NCI-H2081 (cell line): ENCODE measurements around the gene PRIM2.
"Not testable (repeated sequence)": the region's sequence is repeated elsewhere in the genome, so short reads cannot be mapped to it uniquely, and the experiment has no call there.

ENCODE experiments used
- DNase-seq, 2 experiments: peaks; one replicate each; lab custom pipeline; 2025; lab: John Stamatoyannopoulos, UW

Gene PRIM2

GRCh38 chr6:57606331-57606730, 288.9 kb downstream of the PRIM2 start:
- not testable (repeated sequence) for DNase-seq

- not testable (repeated sequence) for DNase-seq
Observed at GRCh38 chr6:57610612-57611011, 293.2 kb downstream of the PRIM2 start.

GRCh38 chr6:57618959-57619358, 301.5 kb downstream of the PRIM2 start:
- not testable (repeated sequence) for DNase-seq

- DNase-seq: not testable (repeated sequence)
Observed at GRCh38 chr6:57631773-57632172, 314.3 kb downstream of the PRIM2 start.

- not testable (repeated sequence) for DNase-seq
Observed at GRCh38 chr6:57658526-57658925, 341.1 kb downstream of the PRIM2 start.

GRCh38 chr6:57659794-57660193, 342.4 kb downstream of the PRIM2 start:
- DNase-seq: not testable (repeated sequence)

GRCh38 chr6:57660940-57661339, 343.5 kb downstream of the PRIM2 start:
- DNase-seq: not testable (repeated sequence)

- not testable (repeated sequence) for DNase-seq
Observed at GRCh38 chr6:57668108-57668507, 350.7 kb downstream of the PRIM2 start.

GRCh38 chr6:57671237-57671636, 353.8 kb downstream of the PRIM2 start:
- DNase-seq: not testable (repeated sequence)

GRCh38 chr6:57671937-57672627, 354.7 kb downstream of the PRIM2 start:
- DNase-seq: not testable (repeated sequence)

- DNase-seq: not testable (repeated sequence)
Observed at GRCh38 chr6:57673281-57673680, 355.9 kb downstream of the PRIM2 start.

GRCh38 chr6:57675386-57675785, 358.0 kb downstream of the PRIM2 start:
- DNase-seq: not testable (repeated sequence)

- not testable (repeated sequence) for DNase-seq
Observed at GRCh38 chr6:57696382-57696781, 379.0 kb downstream of the PRIM2 start.
